Ovary (tissue), 9 donors: ENCODE data around the gene MAP3K12. TPM values are rescaled to one million over a fixed set of nuclear protein-coding genes. Genes with fewer than 3 reads are reported as not detected.

ENCODE experiments used
- DNase-seq, 5 donors: peaks; one replicate each; pipeline ENCODE4 v3.0.0-alpha.2; 2019 to 2020
- H3K27ac ChIP-seq, 2 donors: fragments of 200-600 bp; one replicate each; pipeline versions ENCODE4 v1.5.1 to v1.8.0; 2019 to 2022
- H3K27me3 ChIP-seq: fragments of 200-600 bp; one replicate; pipeline ENCODE4 v1.8.0; 2022
- H3K36me3 ChIP-seq: fragments of 200-600 bp; sonication (generic); one replicate; pipeline ENCODE4 v1.5.1; 2019
- H3K4me1 ChIP-seq: one replicate; pipeline ENCODE4 v1.8.1; 2013; ENCODE audit warnings: mild to moderate bottlenecking, moderate library complexity; ENCODE audit not compliant: insufficient read depth
- H3K4me3 ChIP-seq: fragments of 200-600 bp; sonication (generic); one replicate; pipeline ENCODE4 v1.5.1; 2017
- H3K9me3 ChIP-seq, 2 donors: fragments of 200-600 bp in 1 of 2; sonication (generic) in 1 of 2; one replicate each; pipeline versions ENCODE4 v1.5.1 to v1.8.1; 2013 to 2019; ENCODE audit warnings: mild to moderate bottlenecking in 1 of 2, moderate library complexity in 1 of 2
- CTCF ChIP-seq, 3 donors: fragments of 450-650 bp in 2 of 3; fragments of 200-600 bp in 1 of 3; IDR thresholded peaks; one replicate each; pipeline versions ENCODE4 v1.5.1 to v1.8.0; 2016 to 2022; ENCODE audit warnings: antibody characterized with exemption in 3 of 3, mild to moderate bottlenecking in 1 of 3
- EP300 ChIP-seq: sonication (generic); formaldehyde crosslinking; IDR thresholded peaks from one replicate; pipeline ENCODE4 v1.6.1; 2017; ENCODE audit warnings: antibody characterized with exemption
- POLR2A ChIP-seq: fragments of 450-650 bp; IDR thresholded peaks from one replicate; pipeline ENCODE4 v1.6.1; 2017; ENCODE audit warnings: antibody characterized with exemption, mild to moderate bottlenecking, moderate library complexity
- WGBS, 3 donors: extraction: QIAGEN DNeasy Blood & Tissue Kit in 1 of 3; methylation state at CpG; one replicate each; pipeline versions ENCODE4 v1.1.5 to v1.1.7; 2013 to 2017; 5-methylcytosine and 5-hydroxymethylcytosine counted together
- intact Hi-C, 4 donors: fragments of 100-400 bp; cut with DNase I; formaldehyde crosslinking; loops; one replicate each; pipeline versions ENCODE4 v1.11.0 to v1.15.1; 2022 to 2023
- polyA plus RNA-seq, 2 donors: library from polyadenylated mRNA; stranded (reverse); fragments of 200-250 nt in 1 of 2; fragments of 350-450 nt in 1 of 2; fragmentation: Illumina TruSeq in 1 of 2; extraction: RNeasy Lipid Tissue Mini Kit (QIAGEN cat#74804) in 1 of 2; gene quantifications; one replicate each; pipeline ENCODE4 v1.2.3, GENCODE V29; 2013 to 2014
- total RNA-seq, 7 donors: library from RNA; depleted of rRNA in 2 of 7; stranded (reverse); fragments of >200 nt in 2 of 7; fragmentation: NEBNext Ultra II Directional in 3 of 7; extraction: Animal tissue kit (Norgen Biotek cat#: 25700) in 3 of 7; gene quantifications; one replicate each; pipeline versions ENCODE4 v1.1.0 to v1.2.4, GENCODE V29; 2016 to 2023
- donor health status: DM: no; HTN: no; CAD: no; lungs with moderate emphysema.
- donor health status: DM: no; HTN: no; CAD: no.
- donor health status: Bipolar disorder and iron deficiency.
- donor health status: DM: yes; HTN: yes; CAD: no.
- donor health status: DM: no; HTN: no; CAD: no.
- donor health status: DM: yes; HTN: yes; CAD: no.

The MAP3K12 gene
- total and polyA plus RNA-seq, 9 donors, result 19.5 to 53.2 (median 30.8) TPM

- no peak for DNase-seq
- Histone ChIP-seq H3K9me3 (no peaks in the 10 kb centered on the region), H3K4me3 (no peak overlapping the region), H3K27me3 (no peaks in the 10 kb centered on the region), H3K27ac (no peak overlapping the region), H3K36me3 (no peaks in the 10 kb centered on the region), H3K4me1 (no peaks in the 10 kb centered on the region)
- intact Hi-C loops, result no loop called here
- no peak for TF ChIP-seq CTCF (IDR thresholded peaks at IDR 0.05)
- TF ChIP-seq EP300, result no peak
- TF ChIP-seq POLR2A, result no peak
- 52 to 69% (median 65%) methylated on average over 1 of the region's 1 CpG for WGBS, 3 donors
Observed at GRCh38 chr12:53468282-53468681, 31.0 kb downstream of the MAP3K12 start.

GRCh38 chr12:53467880-53468279, 31.4 kb downstream of the MAP3K12 start:
- 49 to 62% (median 52%) methylated on average over 2 of the region's 2 CpGs for WGBS, 3 donors
- DNase-seq, result no peak
- no peak for TF ChIP-seq POLR2A
- no peak for TF ChIP-seq CTCF (IDR thresholded peaks at IDR 0.05)
- TF ChIP-seq EP300, result no peak
- Histone ChIP-seq H3K36me3 (no peaks in the 10 kb centered on the region), H3K27me3 (no peaks in the 10 kb centered on the region), H3K4me3 (no peak overlapping the region), H3K4me1 (no peaks in the 10 kb centered on the region), H3K9me3 (no peaks in the 10 kb centered on the region), H3K27ac (no peak overlapping the region)
- intact Hi-C loops, result no loop called here

GRCh38 chr12:53467082-53467481, 32.2 kb downstream of the MAP3K12 start:
- 54 to 64% (median 57%) methylated on average over 5 of the region's 5 CpGs for WGBS, 3 donors
- intact Hi-C loops, result no loop called here
- H3K27ac ChIP-seq, result no peak overlapping the region
- no peaks in the 10 kb centered on the region for H3K9me3 ChIP-seq
- H3K4me3 ChIP-seq, result no peak overlapping the region
- H3K36me3 ChIP-seq, result no peaks in the 10 kb centered on the region
- no peaks in the 10 kb centered on the region for H3K27me3 ChIP-seq
- no peak for DNase-seq
- TF ChIP-seq CTCF (IDR thresholded peaks at IDR 0.05) (no peak), POLR2A (no peak), EP300 (no peak)
- no peaks in the 10 kb centered on the region for H3K4me1 ChIP-seq

GRCh38 chr12:53466640-53467039, 32.6 kb downstream of the MAP3K12 start:
- Histone ChIP-seq H3K4me1 (no peaks in the 10 kb centered on the region), H3K27me3 (no peaks in the 10 kb centered on the region), H3K36me3 (no peaks in the 10 kb centered on the region), H3K4me3 (no peak overlapping the region), H3K27ac (no peak overlapping the region), H3K9me3 (no peaks in the 10 kb centered on the region)
- no peak for DNase-seq
- intact Hi-C loops, result no loop called here
- 70 to 71% (median 70%) methylated on average over 4 of the region's 4 CpGs for WGBS, 3 donors
- TF ChIP-seq POLR2A (no peak), EP300 (no peak), CTCF (IDR thresholded peaks at IDR 0.05) (no peak)

- 7 to 32% (median 7%) methylated on average over 2 of the region's 2 CpGs for WGBS, 3 donors
- TF ChIP-seq POLR2A, result no peak
- no peak for TF ChIP-seq CTCF (IDR thresholded peaks at IDR 0.05)
- no peak for TF ChIP-seq EP300
- H3K9me3 ChIP-seq, result no peaks in the 10 kb centered on the region
- H3K27me3 ChIP-seq, result no peaks in the 10 kb centered on the region
- no peak overlapping the region for H3K4me3 ChIP-seq
- no peak for DNase-seq
- H3K27ac ChIP-seq, result no peak overlapping the region
- no peaks in the 10 kb centered on the region for H3K4me1 ChIP-seq
- no peaks in the 10 kb centered on the region for H3K36me3 ChIP-seq
- intact Hi-C loops, result no loop called here
Observed at GRCh38 chr12:53465679-53466078, 33.6 kb downstream of the MAP3K12 start.
